ENCODE results near the gene DDX24. TPM values are rescaled to one million over a fixed set of nuclear protein-coding genes. Genes with fewer than 3 reads are reported as not detected.
A peak's percentile ranks its signal among the peaks of the same experiment; 100 is the strongest.

Gene DDX24
- total RNA-seq, 1 donor from 2014 or later: 65.8 TPM

DNA sequence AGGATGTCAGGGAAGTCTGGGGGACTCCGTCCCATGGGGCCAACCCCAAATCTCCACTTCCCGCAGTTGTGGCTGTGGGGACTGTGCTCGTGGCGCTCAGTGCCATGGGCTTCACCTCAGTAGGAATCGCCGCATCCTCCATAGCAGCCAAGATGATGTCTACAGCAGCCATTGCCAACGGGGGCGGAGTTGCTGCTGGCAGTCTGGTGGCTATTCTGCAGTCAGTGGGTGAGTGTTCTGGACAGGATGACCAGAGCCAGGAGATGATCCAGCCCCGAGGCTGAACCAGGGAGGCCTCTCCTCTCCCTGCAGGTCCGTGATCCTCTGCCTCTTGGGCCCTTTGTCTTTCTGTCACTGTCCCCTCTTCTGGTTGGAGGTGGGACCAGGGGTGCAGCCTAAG lies 20.7 kb upstream of the DDX24 start:
- DNase-seq (ENCODE audit: low read depth) (no peak), FAIRE-seq (no peak)
- H3K27me3 ChIP-seq (ENCODE audit: control insufficient read depth, insufficient read depth, low read length): no peaks in the 10 kb centered on the region
- H3K36me3 ChIP-seq (ENCODE audit: control insufficient read depth, insufficient read depth, low read length): no peaks in the 10 kb centered on the region
- TF ChIP-seq CTCF (IDR thresholded peaks at IDR 0.05; ENCODE audit: insufficient read depth, low read length, severe bottlenecking): no peak
- no peak overlapping the region for H3K4me3 ChIP-seq (ENCODE audit: low read depth, low read length)

DNA sequence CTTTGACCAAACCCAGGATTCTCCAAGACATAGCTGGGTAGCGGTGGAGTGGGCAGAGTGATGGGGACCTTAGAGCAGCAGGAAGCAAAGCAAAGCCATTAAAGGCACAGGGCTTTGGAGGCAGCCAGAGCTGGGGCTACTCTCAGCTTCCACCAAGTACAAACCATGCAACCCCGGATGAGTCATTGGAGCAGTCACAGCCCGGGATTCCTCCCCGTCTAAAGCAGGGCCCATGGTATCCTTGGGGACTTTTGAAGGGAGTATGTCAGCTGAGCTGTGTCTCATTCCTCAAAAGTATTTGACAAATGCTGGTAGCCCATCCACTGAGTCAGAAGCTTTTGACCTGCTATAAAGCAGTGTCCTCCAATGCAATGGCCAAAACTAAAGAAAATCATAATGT lies 19.8 kb upstream of the DDX24 start:
- no peak for TF ChIP-seq CTCF (IDR thresholded peaks at IDR 0.05; ENCODE audit: insufficient read depth, low read length, severe bottlenecking)
- H3K27me3 ChIP-seq (ENCODE audit: control insufficient read depth, insufficient read depth, low read length): no peaks in the 10 kb centered on the region
- DNase-seq (ENCODE audit: low read depth) (peak; percentile 46), FAIRE-seq (peak; percentile 13)
- no peak overlapping the region for H3K4me3 ChIP-seq (ENCODE audit: low read depth, low read length)
- no peaks in the 10 kb centered on the region for H3K36me3 ChIP-seq (ENCODE audit: control insufficient read depth, insufficient read depth, low read length)

DNA sequence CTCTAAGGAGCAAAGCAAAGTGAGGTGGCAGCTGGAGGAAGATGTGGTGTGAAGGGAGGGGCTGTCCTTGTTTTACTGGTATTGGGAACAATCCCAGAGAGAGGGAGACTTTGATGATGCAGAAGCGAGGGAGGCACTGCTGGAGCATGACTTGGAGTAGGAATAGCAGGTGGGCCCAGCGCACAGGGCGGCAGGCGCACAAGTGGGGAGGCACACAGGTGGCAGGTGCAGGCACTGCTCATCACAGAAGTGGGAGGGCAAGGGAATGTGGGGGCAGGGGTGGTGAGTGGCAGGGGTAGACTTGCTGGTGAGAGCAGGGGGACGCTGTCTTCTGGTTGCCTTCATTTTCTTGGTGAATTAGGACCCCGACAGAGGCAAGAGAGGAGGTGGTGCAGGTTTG lies 18.0 kb upstream of the DDX24 start:
- Histone ChIP-seq H3K27me3 (ENCODE audit: control insufficient read depth, insufficient read depth, low read length) (no peaks in the 10 kb centered on the region), H3K36me3 (ENCODE audit: control insufficient read depth, insufficient read depth, low read length) (no peaks in the 10 kb centered on the region), H3K4me3 (ENCODE audit: low read depth, low read length) (no peak overlapping the region)
- no peak for DNase-seq (ENCODE audit: low read depth)
- no peak for TF ChIP-seq CTCF (IDR thresholded peaks at IDR 0.05; ENCODE audit: insufficient read depth, low read length, severe bottlenecking)
- no peak for FAIRE-seq

GRCh38 chr14:94098326-94098992 lies 17.5 kb upstream of the DDX24 start:
- no peak for DNase-seq (ENCODE audit: low read depth)
- no peak for TF ChIP-seq CTCF (IDR thresholded peaks at IDR 0.05; ENCODE audit: insufficient read depth, low read length, severe bottlenecking)
- H3K36me3 ChIP-seq (ENCODE audit: control insufficient read depth, insufficient read depth, low read length): no peaks in the 10 kb centered on the region
- FAIRE-seq: no peak
- H3K4me3 ChIP-seq (ENCODE audit: low read depth, low read length): no peak overlapping the region
- H3K27me3 ChIP-seq (ENCODE audit: control insufficient read depth, insufficient read depth, low read length): no peaks in the 10 kb centered on the region

GRCh38 chr14:94097091-94097490 lies 16.1 kb upstream of the DDX24 start:
- Histone ChIP-seq H3K36me3 (ENCODE audit: control insufficient read depth, insufficient read depth, low read length) (no peaks in the 10 kb centered on the region), H3K27me3 (ENCODE audit: control insufficient read depth, insufficient read depth, low read length) (no peaks in the 10 kb centered on the region), H3K4me3 (ENCODE audit: low read depth, low read length) (no peak overlapping the region)
- FAIRE-seq (no peak), DNase-seq (ENCODE audit: low read depth) (no peak)
- no peak for TF ChIP-seq CTCF (IDR thresholded peaks at IDR 0.05; ENCODE audit: insufficient read depth, low read length, severe bottlenecking)

GRCh38 chr14:94093418-94093817 lies 12.4 kb upstream of the DDX24 start:
- no peak for FAIRE-seq
- no peak overlapping the region for H3K4me3 ChIP-seq (ENCODE audit: low read depth, low read length)
- no peak for DNase-seq (ENCODE audit: low read depth)
- TF ChIP-seq CTCF (IDR thresholded peaks at IDR 0.05; ENCODE audit: insufficient read depth, low read length, severe bottlenecking): no peak
- no peaks in the 10 kb centered on the region for H3K27me3 ChIP-seq (ENCODE audit: control insufficient read depth, insufficient read depth, low read length)
- no peaks in the 10 kb centered on the region for H3K36me3 ChIP-seq (ENCODE audit: control insufficient read depth, insufficient read depth, low read length)
